ENCODE data around the gene C11orf54.

The C11orf54 gene

GRCh38 chr11:93741094-93741881 is at the start of gene C11orf54, which contains the start of gene TAF1D:
TSS of gene C11orf54 (plus strand) at chr11:93741672. CDS start at chr11:93747394, 5,722 bp downstream.
TSS of gene TAF1D (minus strand) at chr11:93741495. CDS start at chr11:93739304, 2,191 bp downstream.
- in situ Hi-C loops (cut with MboI; ENCODE audit: low pct_unique_long_range_greater_than_20kb, low sequenced_read_pairs, unreplicated experiment), result no loop called here
- DNase-seq (ENCODE audit: low spot score), result peak; percentile 92
- no peak for TF ChIP-seq CTCF (IDR thresholded peaks at IDR 0.05; ENCODE audit: extremely low read depth, insufficient read depth, missing control alignments)

GRCh38 chr11:93694109-93694508 is 47.4 kb upstream of the C11orf54 start:
- in situ Hi-C loops (cut with MboI; ENCODE audit: low pct_unique_long_range_greater_than_20kb, low sequenced_read_pairs, unreplicated experiment), result no loop called here

GRCh38 chr11:93694557-93694956 is 46.9 kb upstream of the C11orf54 start:
- no peak for DNase-seq (ENCODE audit: low spot score)
- in situ Hi-C loops (cut with MboI; ENCODE audit: low pct_unique_long_range_greater_than_20kb, low sequenced_read_pairs, unreplicated experiment), result no loop called here
- no peak for TF ChIP-seq CTCF (IDR thresholded peaks at IDR 0.05; ENCODE audit: extremely low read depth, insufficient read depth, missing control alignments)

More at GRCh38 chr11:93694109-93694508, 47.4 kb upstream of the C11orf54 start:
- DNase-seq (ENCODE audit: low spot score), result no peak
- no peak for TF ChIP-seq CTCF (IDR thresholded peaks at IDR 0.05; ENCODE audit: extremely low read depth, insufficient read depth, missing control alignments)

- in situ Hi-C loops (cut with MboI; ENCODE audit: low pct_unique_long_range_greater_than_20kb, low sequenced_read_pairs, unreplicated experiment), result no loop called here
- TF ChIP-seq CTCF (IDR thresholded peaks at IDR 0.05; ENCODE audit: extremely low read depth, insufficient read depth, missing control alignments), result no peak
- DNase-seq (ENCODE audit: low spot score), result no peak
These were observed 43.9 kb upstream of the C11orf54 start for GRCh38 chr11:93697611-93698010.

GRCh38 chr11:93700830-93701229 is 40.6 kb upstream of the C11orf54 start:
- TF ChIP-seq CTCF (IDR thresholded peaks at IDR 0.05; ENCODE audit: extremely low read depth, insufficient read depth, missing control alignments), result no peak
- no peak for DNase-seq (ENCODE audit: low spot score)
- in situ Hi-C loops (cut with MboI; ENCODE audit: low pct_unique_long_range_greater_than_20kb, low sequenced_read_pairs, unreplicated experiment), result no loop called here

GRCh38 chr11:93704237-93704636 is 37.2 kb upstream of the C11orf54 start:
- no peak for DNase-seq (ENCODE audit: low spot score)

More at GRCh38 chr11:93704237-93704636, 37.2 kb upstream of the C11orf54 start:
- no peak for TF ChIP-seq CTCF (IDR thresholded peaks at IDR 0.05; ENCODE audit: extremely low read depth, insufficient read depth, missing control alignments)
- in situ Hi-C loops (cut with MboI; ENCODE audit: low pct_unique_long_range_greater_than_20kb, low sequenced_read_pairs, unreplicated experiment), result no loop called here

Measured in GM13977 (cell line).